HG03045 (cell line): ENCODE measurements around the gene BAHD1.

Source experiments
- ATAC-seq: cut with Tn5 transposase; IDR thresholded peaks from one replicate; pipeline ENCODE4 v1.9.1; 2021; ENCODE audit warnings: mild to moderate bottlenecking, moderate library complexity; ENCODE audit not compliant: unreplicated experiment

The BAHD1 gene

DNA sequence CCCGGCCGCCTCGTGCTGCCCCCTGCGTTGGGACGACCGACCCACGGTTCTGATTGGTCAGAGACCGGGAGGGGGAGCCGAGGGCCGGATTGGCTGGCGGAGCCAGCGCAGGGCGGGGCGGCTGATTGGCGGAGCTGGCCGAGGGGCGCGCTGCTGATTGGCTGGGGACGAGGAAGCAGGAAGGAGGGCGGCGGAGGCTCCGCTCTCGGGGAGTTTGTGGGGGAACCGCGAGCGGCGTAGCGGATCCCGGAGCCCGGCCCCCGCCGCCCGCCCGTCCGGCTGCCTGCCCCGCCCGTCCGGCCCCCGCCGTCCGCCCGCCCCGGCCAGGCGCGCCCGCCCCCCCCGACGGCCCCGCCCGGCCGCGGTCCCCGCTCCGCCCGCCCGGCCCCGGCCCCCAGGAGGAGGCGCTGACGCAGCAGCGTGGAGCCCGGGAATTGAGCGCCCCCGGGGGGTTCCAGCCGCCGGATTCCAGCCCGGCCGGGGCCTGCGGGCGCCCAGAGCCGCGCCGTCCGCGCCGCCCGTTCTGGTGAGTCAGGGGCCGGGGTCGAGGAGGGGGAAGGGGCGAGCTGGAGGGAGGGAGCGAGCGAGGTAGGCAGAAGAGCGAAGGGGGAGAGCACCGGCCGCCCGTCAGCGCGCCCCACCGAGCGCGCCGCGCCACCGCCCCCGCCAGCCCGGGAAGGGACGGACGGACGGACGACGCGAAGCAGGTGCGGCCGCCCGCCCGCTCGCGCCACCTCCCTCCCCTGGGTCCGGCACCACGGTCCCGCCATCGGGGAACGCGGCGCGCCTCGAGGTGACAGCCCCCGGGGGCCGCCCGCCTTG is at the start of gene BAHD1:
Gene BAHD1, plus strand, starts transcription at position 211 of the 822 bp plus-strand sequence. CDS start 17,512 bp downstream, outside the sequence.
- peak; percentile 88 for ATAC-seq

DNA sequence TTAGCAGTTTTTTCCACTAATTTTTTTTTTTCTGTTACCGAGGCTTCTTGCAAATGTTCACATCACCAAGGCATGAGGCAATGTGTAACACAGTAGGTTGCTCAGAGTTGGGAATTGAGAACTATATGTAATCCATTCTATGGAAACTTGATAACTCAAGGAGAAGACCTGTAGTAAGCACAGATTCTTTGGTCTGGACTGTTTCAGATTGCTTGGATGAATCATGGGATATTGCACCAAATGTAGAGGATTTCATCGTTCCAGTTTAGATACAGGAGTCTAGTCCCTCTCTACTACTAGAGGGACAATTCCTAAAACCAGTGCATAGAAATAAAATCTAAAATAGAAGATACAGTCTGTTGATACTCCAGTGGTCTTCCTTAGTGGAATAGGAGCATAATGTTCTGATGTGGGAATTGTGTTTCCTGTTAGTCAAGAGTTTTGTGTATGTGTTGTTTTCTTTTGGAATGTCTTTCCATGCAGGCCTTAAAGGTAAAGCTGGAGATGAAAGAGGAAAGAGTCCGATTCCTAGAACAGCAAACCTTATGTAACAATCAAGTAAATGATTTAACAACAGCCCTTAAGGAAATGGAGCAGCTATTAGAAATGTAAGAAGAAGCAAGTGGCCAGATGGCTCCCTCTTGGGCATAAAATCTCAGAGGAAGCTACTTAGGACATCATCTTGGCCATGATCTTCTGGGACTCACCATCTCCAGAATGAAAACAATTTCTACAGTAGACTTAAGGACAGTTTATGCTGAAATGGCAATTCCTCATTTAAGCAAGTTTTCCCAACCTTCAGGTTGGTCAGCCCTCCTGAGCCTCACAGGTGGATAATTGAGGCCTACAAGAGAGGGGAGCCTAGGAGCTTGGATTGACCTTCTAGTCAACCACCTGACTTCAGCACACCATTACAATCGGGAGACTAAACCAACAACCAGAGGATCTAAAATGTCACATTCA is 47.5 kb upstream of the BAHD1 start:
- no peak for ATAC-seq

DNA sequence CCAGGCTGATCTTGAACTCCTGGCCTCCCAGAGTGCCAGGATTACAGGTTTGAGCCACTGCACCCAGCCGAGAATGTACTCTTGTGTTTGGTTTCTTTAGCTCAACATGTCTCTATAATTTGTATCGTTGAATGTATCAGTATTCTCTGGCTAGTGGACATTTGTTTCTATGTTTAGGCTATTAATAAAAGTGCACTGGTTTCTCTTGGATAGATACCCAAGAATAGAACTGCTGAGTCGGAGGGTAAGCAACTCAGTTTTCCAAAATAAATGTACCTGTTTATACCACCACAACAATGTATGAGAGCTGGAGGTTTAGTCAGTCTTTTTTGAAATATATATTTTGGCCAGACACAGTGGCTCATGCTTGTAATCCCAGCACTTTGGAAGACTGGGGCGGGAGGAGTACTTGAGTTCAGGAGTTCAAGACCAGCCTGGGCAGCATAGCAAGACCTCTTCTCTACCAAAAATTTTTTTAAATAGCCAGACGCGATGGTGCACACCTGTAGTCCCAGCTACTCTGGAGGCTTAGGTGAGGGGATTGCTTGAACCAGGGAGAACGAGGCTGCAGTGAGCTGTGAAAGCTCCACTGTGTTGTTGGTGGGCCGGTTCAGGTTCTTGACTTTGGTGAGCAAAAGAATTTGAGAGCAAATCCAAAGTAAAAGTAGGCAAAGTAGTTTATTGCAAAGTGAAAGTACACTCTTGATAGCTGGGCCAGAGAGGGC is 42.9 kb upstream of the BAHD1 start:
- ATAC-seq: no peak

DNA sequence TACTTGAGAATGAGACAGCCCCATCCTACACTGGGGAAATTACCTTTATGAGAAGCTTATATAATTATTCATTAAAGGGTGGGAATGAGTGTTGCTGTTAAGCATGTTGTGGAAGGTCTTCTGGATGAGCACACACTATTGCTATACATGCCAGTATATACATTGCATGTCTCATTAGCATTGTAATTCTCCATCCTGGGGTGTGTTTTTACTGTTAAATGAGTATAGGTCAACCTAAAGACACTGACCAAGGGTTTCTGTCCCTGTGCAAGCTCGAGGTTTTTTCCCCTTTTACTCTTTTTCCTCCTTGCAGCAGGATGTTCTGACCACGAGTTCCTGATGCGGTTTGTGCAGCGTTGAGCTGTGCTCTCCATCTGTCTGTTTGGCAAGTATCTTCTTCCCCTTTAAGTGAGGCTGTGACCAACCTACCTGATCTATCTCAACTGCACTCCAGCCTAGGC is 42.3 kb upstream of the BAHD1 start:
- no peak for ATAC-seq

DNA sequence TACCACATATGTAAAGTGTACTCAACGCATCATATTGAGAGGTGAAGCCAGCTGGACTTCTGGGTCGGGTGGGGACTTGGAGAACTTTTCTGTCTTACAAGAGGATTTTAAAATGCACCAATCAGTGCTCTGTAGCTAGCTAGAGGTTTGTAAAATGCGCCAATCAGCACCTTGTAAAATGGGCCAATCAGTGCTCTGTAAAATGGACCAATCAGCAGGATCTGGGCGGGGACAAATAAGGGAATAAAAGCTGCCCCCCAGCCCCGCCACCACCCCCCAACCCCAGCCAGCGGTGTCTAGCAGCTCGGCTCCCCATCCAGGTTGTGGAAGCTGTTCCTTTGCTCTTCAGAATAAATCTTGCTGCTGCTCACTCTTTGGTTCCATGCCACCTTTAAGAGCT is 41.4 kb upstream of the BAHD1 start:
- no peak for ATAC-seq

DNA sequence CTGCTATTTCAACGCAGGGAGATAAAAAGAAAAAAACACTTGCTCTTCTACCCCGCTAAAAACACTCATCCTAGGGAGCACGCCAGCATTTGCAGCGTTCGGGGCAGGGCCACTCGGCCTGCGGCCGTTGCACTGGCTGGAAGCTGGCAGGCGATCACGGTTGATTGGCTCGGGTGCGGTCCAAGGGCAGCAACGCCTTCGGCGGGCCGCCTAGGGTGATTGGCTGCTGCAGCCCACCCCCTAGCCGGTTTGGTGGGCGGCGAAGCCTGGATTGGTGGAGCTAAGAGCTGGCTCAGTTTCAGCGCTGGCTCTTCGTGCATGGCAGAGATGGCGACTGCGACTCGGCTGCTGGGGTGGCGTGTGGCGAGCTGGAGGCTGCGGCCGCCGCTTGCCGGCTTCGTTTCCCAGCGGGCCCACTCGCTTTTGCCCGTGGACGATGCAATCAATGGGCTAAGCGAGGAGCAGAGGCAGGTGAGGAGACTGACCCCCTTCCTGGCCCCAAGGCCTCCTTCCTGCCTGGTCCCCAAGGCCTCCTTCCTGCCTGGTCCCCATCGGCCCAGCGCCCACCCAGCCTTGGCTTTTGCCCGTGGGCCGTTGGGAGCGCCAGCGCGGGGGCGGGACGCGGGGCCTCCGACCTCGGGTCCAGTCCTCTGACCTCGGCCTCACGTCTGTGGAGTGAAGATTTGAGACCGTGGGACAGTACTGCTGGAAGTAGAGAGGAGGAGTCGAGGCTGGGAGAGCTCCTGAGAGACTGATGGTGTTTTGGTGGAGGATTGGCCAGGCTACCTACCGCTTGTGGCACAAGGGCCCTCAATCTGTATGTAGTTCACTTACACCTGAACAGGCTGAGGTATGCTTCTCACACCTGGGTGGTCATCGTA is 35.0 kb upstream of the BAHD1 start, which contains the start of gene IVD:
Gene IVD, plus strand, starts transcription at position 295 of the 881 bp plus-strand sequence. Its CDS starts 33 bp downstream, at position 328.
- peak; percentile 90 for ATAC-seq

DNA sequence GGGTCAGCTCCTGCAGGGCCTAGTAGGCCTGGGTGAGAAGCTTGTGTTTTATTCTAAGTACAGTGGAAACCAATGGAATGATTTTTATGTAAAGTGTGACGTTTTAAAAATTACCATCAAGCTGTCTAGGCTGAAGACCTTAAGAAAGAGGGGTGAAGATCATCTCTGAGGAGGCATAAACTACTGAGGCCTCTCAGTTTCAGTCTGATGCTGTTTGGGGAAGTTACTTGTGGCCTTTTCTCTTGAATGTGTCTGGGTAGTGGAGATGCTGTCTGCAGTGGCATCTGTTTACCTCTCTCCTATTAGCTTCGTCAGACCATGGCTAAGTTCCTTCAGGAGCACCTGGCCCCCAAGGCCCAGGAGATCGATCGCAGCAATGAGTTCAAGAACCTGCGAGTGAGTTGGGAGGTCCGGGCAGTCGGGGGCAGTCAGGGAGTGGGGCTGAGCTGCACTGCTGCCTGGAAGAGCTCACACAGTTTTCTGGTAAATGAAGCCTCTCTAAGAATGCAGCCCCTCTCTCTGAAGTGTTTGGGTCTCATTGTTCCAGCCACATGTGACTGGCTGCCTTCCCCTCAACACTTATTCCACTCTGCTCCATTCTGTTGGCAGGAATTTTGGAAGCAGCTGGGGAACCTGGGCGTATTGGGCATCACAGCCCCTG is 33.3 kb upstream of the BAHD1 start:
- peak; percentile 34 for ATAC-seq

DNA sequence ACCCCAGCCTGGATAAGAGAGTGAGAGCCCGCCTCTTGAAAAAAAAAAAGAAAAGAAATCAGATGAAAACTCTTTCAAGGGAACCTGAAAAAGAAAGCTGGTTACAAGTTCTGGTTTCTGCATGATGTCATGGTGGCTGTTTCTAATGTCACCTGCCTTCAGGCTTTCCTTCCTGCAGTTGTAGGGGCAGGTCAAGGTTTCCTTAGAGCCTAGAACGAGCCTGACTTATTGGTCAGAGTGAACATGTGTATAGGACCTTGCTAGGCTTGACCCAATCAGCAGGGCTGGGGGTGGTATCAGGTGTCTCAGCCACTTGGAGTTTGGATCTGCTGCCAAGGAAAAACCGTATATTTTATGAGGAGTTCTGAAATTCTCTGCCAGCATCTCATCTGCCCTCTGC is 31.4 kb upstream of the BAHD1 start:
- no peak for ATAC-seq

DNA sequence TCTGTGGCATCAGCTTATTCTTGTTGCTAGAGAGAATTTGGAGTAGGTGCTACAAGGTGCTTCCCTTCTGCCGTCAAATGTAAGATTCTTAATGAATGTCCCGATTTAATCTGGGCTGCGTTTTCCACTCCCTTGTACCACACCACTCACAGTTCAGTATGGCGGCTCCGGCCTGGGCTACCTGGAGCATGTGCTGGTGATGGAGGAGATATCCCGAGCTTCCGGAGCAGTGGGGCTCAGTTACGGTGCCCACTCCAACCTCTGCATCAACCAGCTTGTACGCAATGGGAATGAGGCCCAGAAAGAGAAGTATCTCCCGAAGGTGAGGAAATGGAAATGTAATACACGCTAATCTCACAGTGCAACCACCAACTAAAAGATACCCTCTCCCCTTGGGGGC is 30.3 kb upstream of the BAHD1 start:
- no peak for ATAC-seq

DNA sequence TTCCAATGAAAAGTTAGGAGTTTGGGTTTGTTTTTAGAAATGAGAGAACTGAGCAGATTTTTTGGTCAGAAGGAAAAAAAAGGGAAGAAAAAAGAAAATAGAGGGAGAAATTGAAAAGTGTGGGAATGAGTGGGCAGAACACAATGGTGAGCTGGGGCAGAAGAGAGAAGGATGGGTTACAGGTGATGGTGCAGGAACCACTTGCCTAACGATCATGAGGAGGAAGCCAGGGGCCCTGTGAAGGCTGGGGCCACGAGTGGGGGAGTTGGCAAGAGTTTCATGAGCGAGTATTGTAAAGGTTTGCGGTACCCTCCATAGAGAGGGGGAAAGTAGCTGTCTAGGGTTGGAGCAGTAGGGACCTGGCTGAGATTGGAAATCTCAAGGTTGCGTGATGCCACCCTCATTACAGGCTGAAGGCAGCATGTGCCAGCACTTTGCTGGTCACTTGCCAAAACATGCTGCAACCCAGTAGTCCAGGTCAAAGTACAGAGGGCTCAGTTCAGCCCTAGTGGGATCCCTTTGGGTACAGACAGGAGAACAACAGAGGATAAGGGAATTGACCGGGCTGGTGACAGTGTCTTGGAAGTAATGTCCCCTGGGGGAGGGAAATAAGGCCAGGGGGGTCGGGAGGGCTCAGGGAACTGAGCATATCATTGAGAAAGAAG is 28.5 kb upstream of the BAHD1 start:
- no peak for ATAC-seq

DNA sequence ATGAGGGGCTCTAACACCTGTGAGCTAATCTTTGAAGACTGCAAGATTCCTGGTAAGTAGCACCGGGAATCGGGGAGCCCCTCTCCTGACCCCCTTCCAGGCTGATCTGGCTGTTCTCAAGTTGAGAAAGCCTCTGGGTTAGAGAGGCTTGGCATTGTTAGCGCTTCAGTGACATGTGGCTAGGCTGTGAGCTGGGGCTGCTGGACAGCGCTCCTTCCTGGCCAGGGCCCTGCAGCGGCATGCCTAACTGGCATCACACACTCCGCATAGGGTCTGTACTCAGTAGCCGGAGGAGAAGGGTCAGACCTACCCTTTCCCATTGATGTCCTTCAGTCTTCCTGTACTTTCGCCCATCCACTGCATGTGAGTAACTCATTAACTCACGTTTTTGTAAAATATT is 27.7 kb upstream of the BAHD1 start:
- ATAC-seq: no peak

DNA sequence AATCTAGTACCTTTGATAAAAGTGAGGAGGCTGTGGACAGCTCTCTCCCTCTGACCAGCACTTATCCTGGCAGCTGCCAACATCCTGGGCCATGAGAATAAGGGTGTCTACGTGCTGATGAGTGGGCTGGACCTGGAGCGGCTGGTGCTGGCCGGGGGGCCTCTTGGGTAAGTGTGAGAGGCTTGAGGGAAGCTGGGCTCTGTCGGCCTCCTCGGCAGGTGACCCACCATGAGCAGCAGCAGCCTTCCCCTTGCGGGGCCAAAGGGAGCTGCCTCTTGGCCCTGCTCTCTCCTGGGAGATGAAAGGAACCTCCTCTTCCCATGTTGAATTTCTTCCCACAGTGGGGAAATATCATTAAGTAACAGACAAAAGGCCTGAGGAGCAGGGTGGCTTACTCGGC is 25.9 kb upstream of the BAHD1 start:
- ATAC-seq: no peak

DNA sequence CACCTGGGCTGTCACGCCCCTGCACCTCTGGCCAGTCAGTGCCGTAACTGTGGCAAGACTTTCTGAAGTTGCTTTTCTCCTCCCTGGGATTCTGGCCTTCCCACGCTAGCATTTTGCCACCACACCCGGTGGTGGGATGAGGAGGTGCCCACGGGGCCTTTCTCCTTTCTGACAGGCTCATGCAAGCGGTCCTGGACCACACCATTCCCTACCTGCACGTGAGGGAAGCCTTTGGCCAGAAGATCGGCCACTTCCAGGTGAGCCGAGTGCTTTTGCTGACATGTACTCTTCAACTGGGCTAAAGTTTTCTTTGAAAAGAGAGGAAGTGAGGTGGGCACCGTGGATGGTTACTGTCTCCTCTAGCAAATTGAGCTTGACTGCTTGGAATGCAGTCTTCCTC is 25.5 kb upstream of the BAHD1 start:
- ATAC-seq: no peak

DNA sequence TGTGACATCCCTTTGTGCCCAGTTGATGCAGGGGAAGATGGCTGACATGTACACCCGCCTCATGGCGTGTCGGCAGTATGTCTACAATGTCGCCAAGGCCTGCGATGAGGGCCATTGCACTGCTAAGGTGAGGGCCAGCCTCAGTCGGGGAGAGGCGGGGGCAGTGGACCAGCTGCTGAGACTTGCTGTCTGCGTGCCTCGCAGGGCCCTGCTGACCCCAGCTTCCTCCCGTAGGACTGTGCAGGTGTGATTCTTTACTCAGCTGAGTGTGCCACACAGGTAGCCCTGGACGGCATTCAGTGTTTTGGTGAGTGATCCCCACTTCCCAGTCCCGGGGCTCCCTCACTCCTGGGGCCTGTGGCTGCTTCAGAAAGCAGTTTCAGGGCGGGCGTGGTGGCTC is 24.7 kb upstream of the BAHD1 start:
- ATAC-seq: no peak

DNA sequence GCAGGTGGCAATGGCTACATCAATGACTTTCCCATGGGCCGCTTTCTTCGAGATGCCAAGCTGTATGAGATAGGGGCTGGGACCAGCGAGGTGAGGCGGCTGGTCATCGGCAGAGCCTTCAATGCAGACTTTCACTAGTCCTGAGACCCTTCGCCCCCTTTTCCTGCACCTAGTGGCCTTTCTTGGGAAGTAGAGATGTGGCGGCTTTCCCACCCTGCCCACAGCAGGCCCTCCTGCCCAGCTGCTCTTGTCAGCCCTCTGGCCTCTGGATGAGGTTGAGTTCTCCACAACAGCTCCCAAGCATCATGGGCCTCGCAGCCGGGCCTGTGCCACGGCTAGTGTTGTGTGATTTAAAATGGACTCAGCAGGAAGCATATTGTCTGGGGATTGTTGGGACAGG is 22.6 kb upstream of the BAHD1 start:
- ATAC-seq: no peak

DNA sequence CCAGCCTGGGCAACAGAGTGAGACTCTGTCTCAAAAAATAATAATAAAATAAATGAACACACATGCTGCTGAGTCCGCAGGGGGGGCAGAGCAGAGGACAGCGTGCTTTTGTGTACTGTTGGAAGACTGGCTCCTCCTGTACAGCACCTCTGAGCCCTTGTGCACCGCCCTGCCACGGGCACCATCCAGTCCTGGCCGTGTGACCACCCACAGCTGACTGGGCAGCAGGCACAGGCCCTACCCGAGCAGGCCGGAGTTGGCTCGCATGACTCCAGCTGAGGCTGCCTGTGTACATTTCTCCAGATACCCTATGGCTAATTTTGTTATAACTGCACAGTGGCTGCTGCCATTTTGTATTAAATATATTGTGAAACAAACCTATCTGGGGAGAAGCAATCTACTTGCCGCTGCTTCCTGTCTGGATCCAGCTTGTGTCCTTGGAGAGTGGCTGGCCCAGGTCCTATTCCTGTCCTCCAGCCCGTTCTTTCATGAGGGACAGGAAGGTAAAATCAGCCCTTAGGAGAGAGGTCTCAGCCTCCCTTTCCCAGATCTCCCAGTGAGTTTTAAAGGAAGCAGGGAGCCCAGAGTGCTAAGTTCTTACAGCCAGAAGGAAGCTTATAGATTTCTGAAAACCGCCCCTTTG is 20.6 kb upstream of the BAHD1 start:
- no peak for ATAC-seq

DNA sequence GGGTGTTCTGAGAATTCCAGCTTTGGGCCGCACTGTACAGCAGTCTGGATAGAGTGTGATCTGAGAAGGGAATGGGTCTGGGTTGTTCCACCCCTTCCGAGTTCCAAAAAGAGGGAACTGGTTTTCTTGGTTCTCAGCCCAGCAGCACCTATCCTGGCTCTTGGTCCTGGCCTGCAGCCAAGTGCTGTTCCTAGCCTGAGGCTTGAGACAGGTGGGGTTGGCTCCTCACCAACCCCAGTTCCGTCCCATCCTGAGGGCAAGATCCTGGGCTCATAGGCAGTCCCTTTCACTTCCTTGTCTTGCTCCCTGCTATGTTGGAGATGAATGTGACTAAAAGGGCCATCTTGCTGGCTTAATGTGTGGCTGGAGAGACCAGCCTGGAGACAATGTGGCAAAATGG is 20.0 kb upstream of the BAHD1 start:
- ATAC-seq: no peak
